Endothelial cell of umbilical vein (primary cell): Measurements from ENCODE around the gene LONP1. TPM values are rescaled to one million over a fixed set of nuclear protein-coding genes. Genes with fewer than 3 reads are reported as not detected.

Source experiments
- BruUV-seq: library from RNA; stranded (reverse); fragments of 400-500 nt; replicated peaks from 2 replicates; lab custom pipeline; 2021; lab: Mats Ljungman, UMichigan
- CTCF ChIA-PET: fragments of 300-600, 350-600 bp; sonication (Branson Sonifier 250); formaldehyde crosslinking; loops from one replicate; lab custom pipeline; 2021; ENCODE audit warnings: antibody characterized with exemption, inconsistent platforms; lab: Charles Lee
- POLR2A ChIA-PET: fragments of 300-600, 350-600 bp; sonication (Branson Sonifier 250); formaldehyde crosslinking; loops from one replicate; lab custom pipeline; 2021; ENCODE audit warnings: antibody characterized with exemption, inconsistent platforms; lab: Charles Lee
- DNase-seq: peaks from one replicate; pipeline ENCODE4 v3.0.0-alpha.2; 2011; ENCODE audit warnings: low read depth, low spot score
- FAIRE-seq: peaks from 2 replicates; lab custom pipeline; 2011; peaks lifted over from hg19 to GRCh38; lab: Jason Lieb, UNC
- H2AFZ ChIP-seq: 2 replicates; pipeline ENCODE4 v1.6.0; 2012; ENCODE audit warnings: low read depth, low read length, control low read depth, inconsistent platforms
- H3K27ac ChIP-seq: 2 replicates; pipeline ENCODE4 v1.5.1; 2011; ENCODE audit warnings: low read depth, mild to moderate bottlenecking, control low read depth, low read length, moderate library complexity; ENCODE audit not compliant: insufficient read depth
- H3K27me3 ChIP-seq, 2 experiments: 2 replicates each; pipeline versions ENCODE4 v1.6.0 to v1.6.1; 2011; ENCODE audit warnings: low read length in 2 of 2, mixed read lengths in 1 of 2; ENCODE audit not compliant: control insufficient read depth in 2 of 2, insufficient read depth in 2 of 2
- H3K36me3 ChIP-seq, 2 experiments: 2 replicates in 1 of 2; 3 replicates in 1 of 2; pipeline ENCODE4 v1.5.1; 2011; ENCODE audit warnings: low read length in 2 of 2, mild to moderate bottlenecking in 1 of 2, moderate library complexity in 1 of 2; ENCODE audit not compliant: control insufficient read depth in 2 of 2, insufficient read depth in 2 of 2; ENCODE audit errors: extremely low read depth in 1 of 2
- H3K4me1 ChIP-seq: 3 replicates; pipeline ENCODE4 v1.5.1; 2011; ENCODE audit warnings: mild to moderate bottlenecking, low read length; ENCODE audit not compliant: control insufficient read depth, insufficient read depth; ENCODE audit errors: extremely low read depth
- H3K4me2 ChIP-seq: 2 replicates; pipeline ENCODE4 v1.6.1; 2011; ENCODE audit warnings: low read length, control low read depth, mixed read lengths; ENCODE audit not compliant: insufficient read depth
- H3K4me3 ChIP-seq, 3 experiments: fragments of 200-600 bp in 1 of 3; sonication (generic), shearing (Covaris generic) in 1 of 3; replicated peaks in 1 of 3; 2 replicates each; pipeline ENCODE4 v1.5.1; 2011 to 2016; ENCODE audit warnings: control low read depth in 3 of 3, low read length in 3 of 3, mild to moderate bottlenecking in 2 of 3, inconsistent platforms in 1 of 3, low read depth in 1 of 3, moderate library complexity in 1 of 3; ENCODE audit not compliant: insufficient read depth in 1 of 3
- H3K79me2 ChIP-seq: 2 replicates; pipeline ENCODE4 v1.6.0; 2012; ENCODE audit warnings: low read length, inconsistent platforms; ENCODE audit not compliant: control insufficient read depth, insufficient read depth
- H3K9ac ChIP-seq: replicated peaks from 2 replicates; pipeline ENCODE3; 2011; ENCODE audit warnings: low read length, control low read depth; ENCODE audit not compliant: insufficient read depth; ENCODE audit errors: extremely low read depth
- H3K9me1 ChIP-seq: replicated peaks from 3 replicates; pipeline ENCODE4 v1.6.0; 2011; ENCODE audit warnings: mild to moderate bottlenecking, low read length; ENCODE audit not compliant: control insufficient read depth, insufficient read depth; ENCODE audit errors: extremely low read depth
- H3K9me3 ChIP-seq: replicated peaks from 2 replicates; pipeline ENCODE4 v1.5.1; 2012; ENCODE audit warnings: low read length, inconsistent platforms; ENCODE audit not compliant: control insufficient read depth, insufficient read depth
- H4K20me1 ChIP-seq: replicated peaks from 2 replicates; pipeline ENCODE3; 2011; ENCODE audit warnings: mild to moderate bottlenecking, low read length; ENCODE audit not compliant: control insufficient read depth, insufficient read depth; ENCODE audit errors: extremely low read depth
- EZH2 ChIP-seq: IDR thresholded peaks from 2 replicates; pipeline ENCODE4 v1.6.1; 2012; ENCODE audit warnings: borderline replicate concordance, low read depth, mild to moderate bottlenecking, moderate library complexity, low read length, inconsistent platforms; ENCODE audit not compliant: severe bottlenecking
- FOS ChIP-seq: IDR thresholded peaks from 2 replicates; pipeline ENCODE4 v1.6.1; 2011; ENCODE audit warnings: mild to moderate bottlenecking, low read length, moderate library complexity, borderline replicate concordance; ENCODE audit not compliant: insufficient read depth
- GATA2 ChIP-seq: IDR thresholded peaks from 2 replicates; pipeline ENCODE4 v1.7.0; 2011; ENCODE audit warnings: low read depth, mild to moderate bottlenecking, moderate library complexity, mixed read lengths, low read length; ENCODE audit not compliant: insufficient read length, insufficient read depth
- JUN ChIP-seq: IDR thresholded peaks from 2 replicates; pipeline ENCODE4 v1.6.1; 2011; ENCODE audit warnings: borderline replicate concordance, low read depth; ENCODE audit not compliant: insufficient read length, insufficient read depth
- MYC ChIP-seq: IDR thresholded peaks from one replicate; pipeline ENCODE4 v1.6.1; 2011; ENCODE audit warnings: mild to moderate bottlenecking, low read depth, low read length
- POLR2A ChIP-seq: IDR thresholded peaks from 2 replicates; pipeline ENCODE4 v1.6.1; 2012; ENCODE audit warnings: low read depth, mild to moderate bottlenecking, control low read depth, low read length
- POLR2AphosphoS5 ChIP-seq: IDR thresholded peaks from 2 replicates; pipeline ENCODE4 v1.6.1; 2012; ENCODE audit warnings: low read depth, mild to moderate bottlenecking, control low read depth, low read length, moderate library complexity; ENCODE audit not compliant: insufficient read depth
- dilution Hi-C: fragments of 300-500 bp; cut with MboI; formaldehyde crosslinking; loops from one replicate; pipeline ENCODE4 v1.15.0; 2019; ENCODE audit warnings: low sequenced_read_pairs; ENCODE audit not compliant: extremely low pct_ligation_motif_present
- intact Hi-C: fragments of 100-400 bp; cut with micrococcal nuclease; formaldehyde crosslinking; loops from one replicate; pipeline ENCODE4 v1.10.0; 2022
- polyA plus RNA-seq, 4 experiments: library from polyadenylated mRNA; depleted of rRNA in 3 of 4; stranded (reverse) in 3 of 4; unstranded in 1 of 4; fragments of >200 nt; gene quantifications; 2 replicates each; pipeline versions ENCODE4 v1.2.1 to v1.2.3, GENCODE V29; 2011 to 2012; ENCODE audit warnings: missing spikeins in 1 of 4
- total RNA-seq: library from RNA; stranded (reverse); gene quantifications from 2 replicates; pipeline ENCODE4 v1.2.3, GENCODE V29; 2021
- TF ChIP-seq, protein P1 (sequence below): IDR thresholded peaks from 2 replicates; pipeline ENCODE4 v1.6.1; 2011; ENCODE audit not compliant: insufficient read depth, insufficient read length
- TF ChIP-seq, protein P2 (sequence below), 2 donors: IDR thresholded peaks; 1 replicate in 1 of 2; 2 replicates in 1 of 2; pipeline ENCODE4 v1.5.1; 2011; ENCODE audit warnings: low read length in 2 of 2, mild to moderate bottlenecking in 2 of 2, moderate library complexity in 2 of 2, control low read depth in 1 of 2, inconsistent platforms in 1 of 2, low read depth in 1 of 2; ENCODE audit not compliant: insufficient read depth in 1 of 2; ENCODE audit errors: extremely low read depth in 1 of 2

Gene LONP1
- total and polyA plus RNA-seq, 2 donors (not counting 3 experiments of a cell fraction or from before 2014, with no cell fraction given), result 70.0 to 95.7 TPM

DNA sequence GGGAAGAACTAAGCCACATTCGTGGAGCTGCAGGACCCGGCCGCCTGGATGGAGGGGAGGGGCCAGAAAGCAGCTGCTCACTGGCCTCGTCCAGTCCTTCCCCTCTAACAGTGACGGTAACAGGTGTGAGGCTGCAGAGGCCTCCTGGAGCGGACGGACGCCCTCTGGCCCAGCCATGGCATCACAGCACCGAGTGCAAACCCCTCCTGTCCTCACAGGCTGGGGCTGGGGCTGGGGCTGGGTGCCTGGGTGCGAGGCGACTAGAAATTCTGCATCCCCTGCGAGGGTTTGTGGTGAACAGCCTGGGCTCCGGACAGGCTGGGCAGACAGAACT is 43.2 kb downstream of the LONP1 start:
- ChIA-PET CTCF (interaction anchor here (1.1 kb wide), 1 partner anchor 10 kb away, joined by 4 read pairs; no protein-coding TSS in a partner anchor), POLR2A (no interaction called here)
- Histone ChIP-seq H3K9me1 (no peaks in the 10 kb centered on the region), H3K36me3 (peaks cover 0 to 5% of the 10 kb centered on the region in 2 experiments), H4K20me1 (no peaks in the 10 kb centered on the region), H3K79me2 (peaks cover 9% of the 10 kb centered on the region), H3K4me1 (peaks cover 10% of the 10 kb centered on the region), H3K27me3 (no peaks in the 10 kb centered on the region), H3K9me3 (no peaks in the 10 kb centered on the region), H3K27ac (no peak overlapping the region), H3K4me3 (no peak overlapping the region), H3K9ac (no peak overlapping the region), H2AFZ (no peak overlapping the region), H3K4me2 (no peak overlapping the region)
- TF ChIP-seq MYC, result no peak
- TF ChIP-seq FOS, result no peak
- no peak for TF ChIP-seq EZH2
- TF ChIP-seq, protein P1, sequence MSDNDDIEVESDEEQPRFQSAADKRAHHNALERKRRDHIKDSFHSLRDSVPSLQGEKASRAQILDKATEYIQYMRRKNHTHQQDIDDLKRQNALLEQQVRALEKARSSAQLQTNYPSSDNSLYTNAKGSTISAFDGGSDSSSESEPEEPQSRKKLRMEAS, result no peak
- no peak for TF ChIP-seq POLR2A
- TF ChIP-seq, protein P2, sequence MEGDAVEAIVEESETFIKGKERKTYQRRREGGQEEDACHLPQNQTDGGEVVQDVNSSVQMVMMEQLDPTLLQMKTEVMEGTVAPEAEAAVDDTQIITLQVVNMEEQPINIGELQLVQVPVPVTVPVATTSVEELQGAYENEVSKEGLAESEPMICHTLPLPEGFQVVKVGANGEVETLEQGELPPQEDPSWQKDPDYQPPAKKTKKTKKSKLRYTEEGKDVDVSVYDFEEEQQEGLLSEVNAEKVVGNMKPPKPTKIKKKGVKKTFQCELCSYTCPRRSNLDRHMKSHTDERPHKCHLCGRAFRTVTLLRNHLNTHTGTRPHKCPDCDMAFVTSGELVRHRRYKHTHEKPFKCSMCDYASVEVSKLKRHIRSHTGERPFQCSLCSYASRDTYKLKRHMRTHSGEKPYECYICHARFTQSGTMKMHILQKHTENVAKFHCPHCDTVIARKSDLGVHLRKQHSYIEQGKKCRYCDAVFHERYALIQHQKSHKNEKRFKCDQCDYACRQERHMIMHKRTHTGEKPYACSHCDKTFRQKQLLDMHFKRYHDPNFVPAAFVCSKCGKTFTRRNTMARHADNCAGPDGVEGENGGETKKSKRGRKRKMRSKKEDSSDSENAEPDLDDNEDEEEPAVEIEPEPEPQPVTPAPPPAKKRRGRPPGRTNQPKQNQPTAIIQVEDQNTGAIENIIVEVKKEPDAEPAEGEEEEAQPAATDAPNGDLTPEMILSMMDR (IDR thresholded peaks at IDR 0.05; ENCODE audit: extremely low read depth in 1 of 2, insufficient read depth in 1 of 2, low read depth in 1 of 2, low read length in 2 of 2), result no peak
- TF ChIP-seq POLR2AphosphoS5, result no peak
- TF ChIP-seq GATA2, result no peak
- TF ChIP-seq JUN, result no peak
- no TSS peak for BruUV-seq
- DNase-seq, result no peak
- no peak for FAIRE-seq
- dilution Hi-C loops (no loop called here), intact Hi-C loops (no loop called here)
